MCF 10A (cell line): ENCODE measurements around the gene CALML6. TPM values are rescaled to one million over a fixed set of nuclear protein-coding genes. Genes with fewer than 3 reads are reported as not detected.

ENCODE experiments used
- BruUV-seq: library from RNA; stranded (reverse); fragments of 400-500 nt; replicated peaks from 2 replicates; lab custom pipeline; 2021; lab: Mats Ljungman, UMichigan
- CTCF ChIA-PET: fragments of 300-600 bp; sonication (Branson Sonifier 250); formaldehyde crosslinking; extraction: SDS; loops from one replicate; lab custom pipeline; 2021; ENCODE audit warnings: antibody characterized with exemption, inconsistent platforms; lab: Yijun Ruan, JAX
- POLR2A ChIA-PET: fragments of 300-600, 350-650 bp; sonication (Branson Sonifier 250); formaldehyde crosslinking; extraction: SDS; loops from one replicate; lab custom pipeline; 2020; ENCODE audit warnings: antibody characterized with exemption, inconsistent platforms; lab: Yijun Ruan, JAX
- DNase-seq: peaks from one replicate; pipeline ENCODE4 v3.0.0-alpha.2; 2018; ENCODE audit not compliant: unreplicated experiment
- H3K27ac Mint-ChIP-seq: one replicate; pipeline ENCODE4 v1.8.0; 2022; ENCODE audit warnings: mild to moderate bottlenecking, low read depth, mixed read lengths; ENCODE audit not compliant: unreplicated experiment
- H3K27me3 Mint-ChIP-seq: one replicate; pipeline ENCODE4 v1.8.0; 2022; ENCODE audit warnings: mixed read lengths; ENCODE audit not compliant: insufficient read depth, unreplicated experiment
- H3K36me3 Mint-ChIP-seq: one replicate; pipeline ENCODE4 v1.8.0; 2022; ENCODE audit warnings: mild to moderate bottlenecking, moderate library complexity, mixed read lengths; ENCODE audit not compliant: insufficient read depth, unreplicated experiment
- H3K4me1 Mint-ChIP-seq: one replicate; pipeline ENCODE4 v1.8.0; 2022; ENCODE audit warnings: mixed read lengths; ENCODE audit not compliant: insufficient read depth, unreplicated experiment
- H3K4me3 Mint-ChIP-seq: one replicate; pipeline ENCODE4 v1.8.0; 2022; ENCODE audit warnings: mild to moderate bottlenecking, moderate library complexity, mixed read lengths; ENCODE audit not compliant: unreplicated experiment
- H3K9me3 Mint-ChIP-seq: one replicate; pipeline ENCODE4 v1.8.0; 2022; ENCODE audit warnings: mixed read lengths; ENCODE audit not compliant: unreplicated experiment
- intact Hi-C: fragments of 100-400 bp; cut with micrococcal nuclease; formaldehyde crosslinking; loops from 2 replicates; pipeline ENCODE4 v1.14.1; 2022
- total RNA-seq: library from RNA; stranded (reverse); gene quantifications from 2 replicates; pipeline ENCODE4 v1.2.3, GENCODE V29; 2022
- TF ChIP-seq, protein P1 (sequence below): fragments of 200-600 bp; IDR thresholded peaks from one replicate; pipeline ENCODE4 v1.8.0; 2022; ENCODE audit warnings: antibody characterized with exemption, mild to moderate bottlenecking; ENCODE audit not compliant: unreplicated experiment

CALML6 gene
- total RNA-seq, 1 experiment from 2014 or later: 1.7 TPM

GRCh38 chr1:1956586-1957532 is 41.8 kb downstream of the CALML6 start:
- TF ChIP-seq, protein P1, sequence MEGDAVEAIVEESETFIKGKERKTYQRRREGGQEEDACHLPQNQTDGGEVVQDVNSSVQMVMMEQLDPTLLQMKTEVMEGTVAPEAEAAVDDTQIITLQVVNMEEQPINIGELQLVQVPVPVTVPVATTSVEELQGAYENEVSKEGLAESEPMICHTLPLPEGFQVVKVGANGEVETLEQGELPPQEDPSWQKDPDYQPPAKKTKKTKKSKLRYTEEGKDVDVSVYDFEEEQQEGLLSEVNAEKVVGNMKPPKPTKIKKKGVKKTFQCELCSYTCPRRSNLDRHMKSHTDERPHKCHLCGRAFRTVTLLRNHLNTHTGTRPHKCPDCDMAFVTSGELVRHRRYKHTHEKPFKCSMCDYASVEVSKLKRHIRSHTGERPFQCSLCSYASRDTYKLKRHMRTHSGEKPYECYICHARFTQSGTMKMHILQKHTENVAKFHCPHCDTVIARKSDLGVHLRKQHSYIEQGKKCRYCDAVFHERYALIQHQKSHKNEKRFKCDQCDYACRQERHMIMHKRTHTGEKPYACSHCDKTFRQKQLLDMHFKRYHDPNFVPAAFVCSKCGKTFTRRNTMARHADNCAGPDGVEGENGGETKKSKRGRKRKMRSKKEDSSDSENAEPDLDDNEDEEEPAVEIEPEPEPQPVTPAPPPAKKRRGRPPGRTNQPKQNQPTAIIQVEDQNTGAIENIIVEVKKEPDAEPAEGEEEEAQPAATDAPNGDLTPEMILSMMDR: no peak
- no peak overlapping the region for H3K4me3 Mint-ChIP-seq
- H3K27me3 Mint-ChIP-seq: peaks cover 23% of the 10 kb centered on the region
- ChIA-PET CTCF (interaction anchor here (0.6 to 9.7 kb wide), 5 partner anchors 15 to 88 kb away, joined by 3 to 129 read pairs (median 3); no protein-coding TSS in a partner anchor), POLR2A (no interaction called here)
- no peaks in the 10 kb centered on the region for H3K9me3 Mint-ChIP-seq
- DNase-seq: no peak
- H3K36me3 Mint-ChIP-seq: no peaks in the 10 kb centered on the region
- intact Hi-C loops: no loop called here
- H3K27ac Mint-ChIP-seq: no peak overlapping the region
- BruUV-seq: no TSS peak
- peaks cover 10% of the 10 kb centered on the region for H3K4me1 Mint-ChIP-seq

DNA sequence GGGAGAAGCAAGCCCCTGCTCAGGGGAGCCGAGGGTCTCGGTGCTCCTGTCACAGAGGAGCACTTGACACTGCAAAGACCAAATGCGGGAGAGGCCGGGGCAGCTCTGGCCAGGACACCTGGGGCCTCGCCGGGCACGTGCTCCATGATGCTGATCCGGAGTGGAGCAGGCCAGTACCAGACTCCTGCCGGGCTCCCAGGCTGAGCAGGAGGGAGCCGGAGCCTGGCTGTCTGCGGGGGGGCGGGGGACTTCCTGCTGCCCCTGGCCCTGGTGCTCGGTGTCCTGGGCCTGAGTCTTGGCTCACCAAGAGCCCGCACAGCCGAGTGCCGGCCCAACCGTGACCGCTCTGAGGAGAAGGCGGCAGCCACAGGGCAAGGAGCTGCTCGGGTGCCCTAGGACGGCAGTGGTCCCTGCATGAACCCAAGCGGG is 42.5 kb downstream of the CALML6 start:
- DNase-seq: no peak
- Mint-ChIP-seq H3K4me1 (peaks cover 10% of the 10 kb centered on the region), H3K9me3 (no peaks in the 10 kb centered on the region), H3K27ac (no peak overlapping the region), H3K36me3 (no peaks in the 10 kb centered on the region), H3K27me3 (peaks cover 30% of the 10 kb centered on the region), H3K4me3 (no peak overlapping the region)
- POLR2A ChIA-PET: no interaction called here
- CTCF ChIA-PET: interaction anchor here (0.6 to 9.7 kb wide), 4 partner anchors 17 to 87 kb away, joined by 3 to 129 read pairs (median 3); no protein-coding TSS in a partner anchor
- BruUV-seq: no TSS peak
- TF ChIP-seq, protein P1: no peak
- intact Hi-C loops: no loop called here

DNA sequence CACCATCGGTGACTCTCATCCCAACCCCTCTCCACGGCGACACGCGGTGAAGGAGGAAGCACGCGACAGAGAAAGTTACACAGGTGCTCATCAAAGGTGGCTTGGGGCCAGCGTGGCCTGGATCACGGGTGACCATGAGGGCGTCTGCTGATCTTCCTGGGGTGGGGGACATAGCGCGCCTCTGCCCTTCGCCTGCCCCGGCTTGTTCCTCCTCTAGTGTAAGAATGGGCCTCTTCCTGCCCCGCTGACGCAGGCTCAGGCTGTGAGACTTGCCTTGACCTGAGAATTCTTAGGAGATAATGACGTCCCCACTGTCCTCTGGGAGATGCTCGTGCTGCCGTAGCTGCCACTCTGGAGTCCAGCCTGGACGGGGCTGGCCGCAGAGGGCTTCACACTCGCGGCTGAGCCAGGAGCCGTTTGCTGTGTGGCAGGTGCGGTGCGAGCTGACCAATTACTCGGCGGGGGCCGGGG is 43.0 kb downstream of the CALML6 start:
- no TSS peak for BruUV-seq
- Mint-ChIP-seq H3K36me3 (no peaks in the 10 kb centered on the region), H3K9me3 (no peaks in the 10 kb centered on the region), H3K27ac (no peak overlapping the region), H3K4me3 (no peak overlapping the region), H3K27me3 (peaks cover 36% of the 10 kb centered on the region), H3K4me1 (peaks cover 10% of the 10 kb centered on the region)
- intact Hi-C loops: no loop called here
- ChIA-PET CTCF (interaction anchor here (1.0 to 9.7 kb wide), 3 partner anchors 14 to 87 kb away, joined by 3 to 129 read pairs (median 21); no protein-coding TSS in a partner anchor), POLR2A (no interaction called here)
- TF ChIP-seq, protein P1: no peak
- no peak for DNase-seq

DNA sequence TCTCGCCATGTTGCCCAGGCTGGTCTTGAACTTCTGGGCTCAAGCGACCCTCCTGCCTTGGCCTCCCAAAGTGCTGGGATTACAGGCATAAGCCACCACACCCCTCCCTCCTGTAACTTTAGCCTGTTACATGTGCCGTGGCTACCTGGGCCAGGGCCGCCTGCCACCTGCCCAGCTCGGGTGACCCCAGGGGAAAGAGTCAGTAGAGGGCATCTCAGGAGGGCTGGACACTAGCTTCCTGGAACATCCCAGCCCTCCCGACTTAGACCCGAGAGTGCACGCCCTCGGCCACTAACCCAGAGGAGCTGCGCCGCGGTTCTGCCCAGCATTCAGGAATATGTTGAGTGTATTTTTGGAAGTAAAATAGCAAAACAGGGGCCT is 44.4 kb downstream of the CALML6 start:
- ChIA-PET POLR2A (interaction anchor here (1.2 kb wide), 1 partner anchor 9 kb away, joined by 3 read pairs; no protein-coding TSS in a partner anchor), CTCF (interaction anchor here (0.5 to 9.7 kb wide), 6 partner anchors 16 to 91 kb away, joined by 3 to 129 read pairs (median 18); partner anchors contain the start of gene PRKCZ)
- TF ChIP-seq, protein P1: no peak
- Mint-ChIP-seq H3K36me3 (no peaks in the 10 kb centered on the region), H3K27me3 (peaks cover 37% of the 10 kb centered on the region), H3K27ac (no peak overlapping the region), H3K4me3 (no peak overlapping the region), H3K9me3 (no peaks in the 10 kb centered on the region), H3K4me1 (peaks cover 10% of the 10 kb centered on the region)
- no peak for DNase-seq
- intact Hi-C loops: no loop called here
- BruUV-seq: no TSS peak
